Urinary bladder (tissue), 4 donors: Measurements from ENCODE around the gene DCLK2. TPM values are rescaled to one million over a fixed set of nuclear protein-coding genes. Genes with fewer than 3 reads are reported as not detected.

ENCODE experiments used
- DNase-seq: peaks from one replicate; pipeline ENCODE4 v3.0.0-alpha.2; 2015; ENCODE audit errors: extremely low spot score
- H3K27ac ChIP-seq: one replicate; pipeline ENCODE4 v1.5.1; 2013; ENCODE audit warnings: low read depth, mild to moderate bottlenecking, moderate library complexity
- H3K36me3 ChIP-seq: one replicate; pipeline ENCODE4 v1.6.1; 2013; ENCODE audit warnings: mild to moderate bottlenecking, moderate library complexity; ENCODE audit not compliant: insufficient read depth
- H3K4me1 ChIP-seq: one replicate; pipeline ENCODE4 v1.6.1; 2013; ENCODE audit warnings: mild to moderate bottlenecking, moderate library complexity; ENCODE audit not compliant: insufficient read depth
- H3K4me3 ChIP-seq: one replicate; pipeline ENCODE4 v1.5.1; 2013; ENCODE audit warnings: low read depth, low read length
- WGBS: extraction: QIAGEN DNeasy Blood & Tissue Kit; methylation state at CpG from one replicate; pipeline ENCODE4 v1.1.7; 2013; 5-methylcytosine and 5-hydroxymethylcytosine counted together
- polyA plus RNA-seq: library from polyadenylated mRNA; stranded (reverse); fragments of 200-250 nt; gene quantifications from one replicate; pipeline ENCODE4 v1.2.3, GENCODE V29; 2013
- total RNA-seq: library from RNA; depleted of rRNA; stranded (reverse); fragments of >200 nt; gene quantifications from one replicate; pipeline ENCODE4 v1.2.3, GENCODE V29; 2014
- donor health status: healthy with polysubstance abuse.
- donor health status: healthy.

The DCLK2 gene
- total and polyA plus RNA-seq, 2 donors = 6.2 to 22.2 TPM

- Histone ChIP-seq H3K36me3 (no peaks in the 10 kb centered on the region), H3K4me3 (no peak overlapping the region), H3K4me1 (no peaks in the 10 kb centered on the region), H3K27ac (no peak overlapping the region)
- DNase-seq = no peak
- WGBS = 83% methylated on average over 3 of the region's 3 CpGs
These were observed 27.1 kb upstream of the DCLK2 start for GRCh38 chr4:150051111-150051510.

DNA sequence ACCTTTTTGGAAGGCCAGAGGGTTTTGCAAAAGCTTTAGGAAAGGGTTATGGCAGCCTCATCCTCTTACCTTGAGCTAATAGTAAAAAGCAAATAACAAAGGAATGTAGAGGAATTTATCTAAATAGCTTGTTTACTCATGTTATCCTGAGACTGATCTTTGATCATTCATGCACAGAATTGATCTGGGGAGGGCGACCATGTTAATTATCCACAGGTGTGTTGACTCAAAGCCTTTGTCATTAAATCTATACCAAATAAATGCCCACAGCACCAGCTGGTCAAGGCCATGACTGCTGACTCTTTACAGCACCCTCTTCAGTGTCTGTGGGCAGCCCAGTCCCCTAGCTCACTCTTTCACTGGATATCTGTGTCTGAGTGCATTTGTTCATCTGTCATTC, 22.8 kb upstream of the DCLK2 start:
- Histone ChIP-seq H3K27ac (no peak overlapping the region), H3K4me3 (no peak overlapping the region), H3K36me3 (no peaks in the 10 kb centered on the region), H3K4me1 (no peaks in the 10 kb centered on the region)
- no peak for DNase-seq
- 77% methylated on average over 1 of the region's 1 CpG for WGBS

DNA sequence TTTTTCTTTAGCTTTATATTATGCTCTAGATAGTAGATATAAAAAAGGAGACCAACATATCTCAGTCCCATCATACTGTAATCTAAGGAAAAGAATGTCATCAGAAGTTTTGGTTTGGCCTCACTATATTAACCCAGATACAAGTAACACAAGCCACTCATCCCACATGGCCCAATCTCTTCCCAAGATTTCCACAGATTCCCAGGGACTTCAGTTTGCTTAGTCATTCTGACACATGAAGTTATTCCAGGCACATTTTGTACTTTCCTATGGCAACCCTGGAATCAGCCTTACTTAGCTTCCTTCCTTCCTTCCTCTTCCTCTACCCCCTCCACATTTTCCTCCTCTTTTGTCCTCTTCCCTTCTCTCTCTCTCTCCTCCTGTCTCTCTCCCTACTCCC, 21.7 kb upstream of the DCLK2 start:
- Histone ChIP-seq H3K4me1 (no peaks in the 10 kb centered on the region), H3K36me3 (no peaks in the 10 kb centered on the region), H3K27ac (no peak overlapping the region), H3K4me3 (no peak overlapping the region)
- DNase-seq = no peak

DNA sequence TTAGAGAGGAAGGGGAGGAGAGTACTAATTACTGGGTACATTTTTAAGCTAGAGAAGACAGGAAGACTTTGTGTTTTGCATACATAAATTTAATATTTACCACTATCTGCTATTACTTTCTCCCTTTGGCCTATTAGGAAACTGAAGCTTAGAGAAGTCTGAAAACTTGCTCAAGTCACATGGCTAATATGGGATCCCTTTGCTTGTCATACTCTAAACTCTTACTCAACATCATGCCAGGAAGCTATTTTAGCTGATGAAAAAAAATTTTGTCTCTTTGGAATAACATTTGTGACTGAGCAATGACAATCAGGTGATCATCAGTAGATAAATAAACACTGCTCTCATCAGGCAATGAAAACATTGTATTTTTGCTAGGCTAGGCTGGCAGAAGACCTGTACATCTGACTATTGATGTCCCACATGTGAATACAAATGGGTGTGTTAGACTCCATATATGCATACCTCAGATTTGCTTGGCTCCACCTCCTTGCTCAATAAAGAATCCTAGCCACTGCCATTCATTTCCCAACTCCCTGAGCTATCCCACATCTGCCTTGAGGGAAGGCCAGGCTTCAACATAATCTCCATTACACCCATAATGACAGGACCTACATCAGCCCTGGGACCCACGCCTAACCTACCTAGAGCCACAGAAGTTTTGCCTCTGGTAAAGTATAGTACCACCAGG, 17.0 kb upstream of the DCLK2 start:
- no peak overlapping the region for H3K27ac ChIP-seq
- H3K4me3 ChIP-seq = no peak overlapping the region
- no peaks in the 10 kb centered on the region for H3K4me1 ChIP-seq
- no peak for DNase-seq
- H3K36me3 ChIP-seq = no peaks in the 10 kb centered on the region
- 100% methylated on average over 1 of the region's 1 CpG for WGBS

- no peaks in the 10 kb centered on the region for H3K36me3 ChIP-seq
- H3K27ac ChIP-seq = no peak overlapping the region
- no peak for DNase-seq
- no peak overlapping the region for H3K4me3 ChIP-seq
- H3K4me1 ChIP-seq = no peaks in the 10 kb centered on the region
These were observed 15.1 kb upstream of the DCLK2 start for GRCh38 chr4:150063128-150063527.

GRCh38 chr4:150065740-150066139, 12.5 kb upstream of the DCLK2 start:
- H3K4me3 ChIP-seq = no peak overlapping the region
- 82% methylated on average over 6 of the region's 6 CpGs for WGBS

GRCh38 chr4:150067859-150068258, 10.4 kb upstream of the DCLK2 start:
- WGBS = 82% methylated on average over 3 of the region's 3 CpGs
- H3K4me1 ChIP-seq = no peaks in the 10 kb centered on the region
- H3K27ac ChIP-seq = no peak overlapping the region
- DNase-seq = no peak
- no peaks in the 10 kb centered on the region for H3K36me3 ChIP-seq
- no peak overlapping the region for H3K4me3 ChIP-seq

More at GRCh38 chr4:150065740-150066139, 12.5 kb upstream of the DCLK2 start:
- H3K27ac ChIP-seq = no peak overlapping the region
- no peak for DNase-seq
- no peaks in the 10 kb centered on the region for H3K36me3 ChIP-seq
- no peaks in the 10 kb centered on the region for H3K4me1 ChIP-seq

DNA sequence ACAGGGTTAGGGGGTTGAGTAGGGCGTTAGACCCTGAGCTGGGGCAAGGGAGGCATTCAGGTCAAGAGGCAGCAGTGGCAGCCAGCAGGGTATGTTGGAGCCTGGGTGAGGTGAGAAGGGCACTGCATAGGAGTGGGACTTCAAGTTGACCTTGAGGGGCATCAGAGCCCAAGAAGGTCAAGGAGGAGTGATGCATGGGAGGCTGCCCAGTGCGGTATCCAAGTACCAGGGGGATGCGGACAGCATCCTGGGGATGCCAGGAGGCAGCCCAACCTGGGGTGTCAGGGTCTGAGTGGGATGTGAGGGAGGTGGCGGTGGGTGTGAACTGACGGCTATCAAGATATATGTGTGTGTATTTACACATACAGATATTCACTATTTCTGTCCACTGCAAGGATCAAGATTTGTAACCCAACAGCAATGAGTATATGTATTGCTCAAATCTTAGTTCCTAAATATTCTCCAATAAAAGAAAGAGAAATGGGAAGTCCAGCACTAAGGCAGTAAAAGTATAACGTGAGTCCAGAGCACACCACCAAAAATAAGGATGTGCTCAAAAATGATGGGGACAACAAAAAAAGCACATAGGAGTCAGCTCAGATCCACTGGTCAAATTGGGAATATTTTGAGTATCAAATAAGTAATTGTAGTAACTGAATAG, 9.8 kb upstream of the DCLK2 start:
- Histone ChIP-seq H3K27ac (no peak overlapping the region), H3K36me3 (no peaks in the 10 kb centered on the region), H3K4me1 (no peaks in the 10 kb centered on the region), H3K4me3 (no peak overlapping the region)
- 87% methylated on average over 6 of the region's 6 CpGs for WGBS
- no peak for DNase-seq

GRCh38 chr4:150069353-150069752, 8.9 kb upstream of the DCLK2 start:
- H3K36me3 ChIP-seq = no peaks in the 10 kb centered on the region
- H3K4me1 ChIP-seq = no peaks in the 10 kb centered on the region
- DNase-seq = no peak
- no peak overlapping the region for H3K27ac ChIP-seq
- 48% methylated on average over 1 of the region's 1 CpG for WGBS
- no peak overlapping the region for H3K4me3 ChIP-seq

DNA sequence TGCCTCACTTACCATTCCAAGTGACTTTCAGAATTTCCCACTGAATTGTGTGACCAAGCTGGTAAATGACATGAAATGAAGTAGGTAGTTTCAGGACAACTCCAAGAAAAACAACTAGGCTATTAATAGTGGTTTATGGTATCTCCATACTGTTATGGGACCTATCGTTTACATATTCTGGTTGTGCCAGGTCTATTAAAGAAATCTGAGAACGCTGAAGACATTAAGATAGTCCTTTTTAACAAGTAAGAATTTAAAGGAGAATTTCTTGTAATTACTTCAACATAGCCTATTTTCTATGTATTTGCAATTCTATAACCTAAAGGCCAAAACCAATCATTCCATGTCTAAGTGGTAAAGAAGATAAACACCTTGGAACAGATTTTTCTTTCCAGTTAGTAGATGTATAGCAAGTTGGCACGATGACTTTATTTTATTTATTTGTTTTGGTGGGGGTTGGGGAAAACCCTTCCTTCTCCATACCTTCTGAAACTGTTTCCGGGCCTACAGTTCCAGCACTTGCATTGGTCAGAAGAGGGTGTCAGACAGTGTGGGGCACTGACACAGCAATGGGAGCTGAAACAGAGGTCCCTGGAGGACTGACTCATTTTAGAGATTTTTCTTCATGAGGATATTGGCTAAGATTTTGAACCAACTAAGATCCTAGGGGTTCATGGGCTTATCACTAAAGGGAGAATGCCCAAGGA, 7.6 kb upstream of the DCLK2 start:
- 63% methylated on average over 4 of the region's 4 CpGs for WGBS
- DNase-seq = no peak
- Histone ChIP-seq H3K27ac (no peak overlapping the region), H3K4me3 (no peak overlapping the region), H3K36me3 (no peaks in the 10 kb centered on the region), H3K4me1 (no peaks in the 10 kb centered on the region)

DNA sequence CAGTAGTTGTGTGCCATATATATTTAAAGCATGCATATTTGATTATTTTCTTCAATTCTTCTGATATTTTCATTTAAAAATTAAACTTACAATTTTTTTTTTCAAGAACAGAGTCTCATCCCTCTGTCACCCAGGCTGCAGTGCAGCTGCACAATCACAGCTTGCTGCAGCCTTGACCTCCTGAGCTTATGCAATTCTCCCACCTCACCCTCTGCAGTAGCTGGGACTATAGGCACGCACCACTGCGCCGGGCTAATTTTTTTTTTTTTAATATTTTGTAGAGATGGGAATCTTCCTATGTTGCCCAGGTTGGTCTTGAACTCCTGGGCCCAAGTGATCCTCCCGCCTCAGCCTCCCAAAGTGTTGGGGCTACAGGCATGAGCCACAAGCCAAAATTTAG, 5.8 kb upstream of the DCLK2 start:
- WGBS = 95% methylated on average over 4 of the region's 4 CpGs
- H3K4me1 ChIP-seq = no peaks in the 10 kb centered on the region
- no peak overlapping the region for H3K27ac ChIP-seq
- no peak overlapping the region for H3K4me3 ChIP-seq
- DNase-seq = no peak
- no peaks in the 10 kb centered on the region for H3K36me3 ChIP-seq

DNA sequence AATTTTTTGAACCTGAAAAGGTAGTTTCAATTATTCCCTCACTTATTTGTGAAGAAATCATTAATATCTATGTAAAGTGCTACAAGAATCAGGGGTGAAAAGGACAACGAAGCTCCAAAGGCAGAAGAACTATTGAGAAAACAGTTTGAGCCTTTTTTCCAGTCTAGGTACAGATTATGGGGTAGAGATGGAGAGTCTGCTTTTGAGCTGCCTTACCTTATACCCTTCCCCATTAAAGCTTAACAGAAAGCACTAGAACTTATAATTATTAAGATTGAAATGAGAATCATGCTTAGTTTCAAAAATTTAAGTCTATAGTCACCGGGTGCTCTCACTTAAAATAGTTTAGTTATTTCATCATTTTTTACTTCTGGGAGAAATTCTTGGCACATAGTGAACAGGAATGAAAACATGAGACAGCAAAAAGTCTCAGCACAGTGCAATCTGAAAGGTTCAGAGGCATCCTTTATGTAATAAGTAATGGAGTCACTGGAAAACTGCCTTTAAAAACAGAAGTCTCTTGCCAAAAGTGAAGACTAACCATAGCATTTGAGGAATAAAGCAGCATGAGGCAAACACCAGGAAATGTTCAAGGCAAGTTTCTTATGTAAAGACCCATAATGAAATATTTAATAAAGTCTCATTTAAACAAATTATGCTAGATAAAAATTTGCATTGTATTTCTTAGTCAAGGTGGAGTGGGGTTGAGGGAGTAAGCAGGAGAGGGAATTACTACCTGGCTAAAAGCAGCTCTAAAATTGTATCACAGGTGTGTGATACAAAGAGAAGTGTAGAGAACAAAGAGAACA, 5.1 kb upstream of the DCLK2 start:
- Histone ChIP-seq H3K4me3 (no peak overlapping the region), H3K36me3 (no peaks in the 10 kb centered on the region), H3K27ac (no peak overlapping the region), H3K4me1 (no peaks in the 10 kb centered on the region)
- 51% methylated on average over 2 of the region's 2 CpGs for WGBS
- no peak for DNase-seq

DNA sequence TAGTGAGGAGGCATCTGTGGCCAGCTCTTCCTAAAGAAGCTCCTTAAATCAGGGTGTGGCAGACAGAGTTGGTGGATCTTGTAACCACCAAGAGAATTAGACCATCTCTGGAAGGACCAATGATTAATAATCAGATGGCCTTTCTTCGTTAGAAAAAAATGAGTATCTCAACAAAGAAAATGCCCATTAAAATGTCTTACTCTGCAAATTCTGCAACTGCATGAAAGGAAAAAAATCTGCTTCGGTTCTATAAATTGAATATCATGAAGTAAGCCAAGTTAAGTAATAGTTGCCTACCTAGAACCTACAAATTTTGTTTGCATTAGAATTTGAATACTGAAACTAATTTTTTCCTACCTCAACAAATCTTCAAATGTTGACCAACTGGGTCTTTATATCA, 4.2 kb upstream of the DCLK2 start:
- DNase-seq = no peak
- H3K4me3 ChIP-seq = no peak overlapping the region
- H3K36me3 ChIP-seq = no peaks in the 10 kb centered on the region
- no peaks in the 10 kb centered on the region for H3K4me1 ChIP-seq
- WGBS = 96% methylated on average over 2 of the region's 2 CpGs
- no peak overlapping the region for H3K27ac ChIP-seq
